ENCODE measurements around the gene SF3B4. TPM values are rescaled to one million over a fixed set of nuclear protein-coding genes. Genes with fewer than 3 reads are reported as not detected.
A peak's percentile ranks its signal among the peaks of the same experiment; 100 is the strongest.
"Not testable (repeated sequence)": the region's sequence is repeated elsewhere in the genome, so short reads cannot be mapped to it uniquely, and the experiment has no call there.

The SF3B4 gene
- total RNA-seq, 1 donor from 2014 or later = 108 TPM

GRCh38 chr1:149886396-149887195, 41.0 kb downstream of the SF3B4 start:
- Mint-ChIP-seq H3K27ac (ENCODE audit: unreplicated experiment) (no peak overlapping the region), H3K27me3 (ENCODE audit: unreplicated experiment) (no peaks in the 10 kb centered on the region), H3K4me1 (ENCODE audit: unreplicated experiment) (no peaks in the 10 kb centered on the region), H3K4me3 (ENCODE audit: unreplicated experiment) (no peak overlapping the region), H3K36me3 (ENCODE audit: low read depth, unreplicated experiment) (no peaks in the 10 kb centered on the region), H3K9me3 (ENCODE audit: unreplicated experiment) (no peaks in the 10 kb centered on the region)
- no peak for TF ChIP-seq CTCF (IDR thresholded peaks at IDR 0.05; ENCODE audit: unreplicated experiment)
- peak; percentile 72 for DNase-seq (ENCODE audit: low spot score)

DNA sequence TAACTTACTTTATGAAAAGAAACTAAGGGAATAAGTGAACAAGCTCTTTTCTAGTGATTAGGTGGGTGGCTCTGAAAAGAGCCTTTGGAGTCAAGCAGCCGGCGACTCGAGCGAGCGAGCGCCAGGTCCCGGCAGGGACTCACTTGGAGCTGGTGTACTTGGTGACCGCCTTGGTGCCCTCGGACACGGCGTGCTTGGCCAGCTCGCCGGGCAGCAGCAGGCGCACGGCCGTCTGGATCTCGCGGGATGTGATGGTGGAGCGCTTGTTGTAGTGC, 41.5 kb downstream of the SF3B4 start:
- not testable (repeated sequence) for H3K27me3 Mint-ChIP-seq (ENCODE audit: unreplicated experiment); DNase-seq (ENCODE audit: low spot score); H3K4me3 Mint-ChIP-seq (ENCODE audit: unreplicated experiment); H3K27ac Mint-ChIP-seq (ENCODE audit: unreplicated experiment); H3K36me3 Mint-ChIP-seq (ENCODE audit: low read depth, unreplicated experiment); H3K9me3 Mint-ChIP-seq (ENCODE audit: unreplicated experiment); H3K4me1 Mint-ChIP-seq (ENCODE audit: unreplicated experiment)

- H3K36me3 Mint-ChIP-seq (ENCODE audit: low read depth, unreplicated experiment) = no peaks in the 10 kb centered on the region
- H3K27me3 Mint-ChIP-seq (ENCODE audit: unreplicated experiment) = no peaks in the 10 kb centered on the region
- H3K4me3 Mint-ChIP-seq (ENCODE audit: unreplicated experiment) = no peak overlapping the region
- H3K4me1 Mint-ChIP-seq (ENCODE audit: unreplicated experiment) = no peaks in the 10 kb centered on the region
- no peaks in the 10 kb centered on the region for H3K9me3 Mint-ChIP-seq (ENCODE audit: unreplicated experiment)
- no peak overlapping the region for H3K27ac Mint-ChIP-seq (ENCODE audit: unreplicated experiment)
- TF ChIP-seq CTCF (IDR thresholded peaks at IDR 0.05; ENCODE audit: unreplicated experiment) = no peak
- DNase-seq (ENCODE audit: low spot score) = peak; percentile 40
Measured at GRCh38 chr1:149885339-149886120, 42.1 kb downstream of the SF3B4 start.

- no peaks in the 10 kb centered on the region for H3K36me3 Mint-ChIP-seq (ENCODE audit: low read depth, unreplicated experiment)
- no peak for DNase-seq (ENCODE audit: low spot score)
- no peak overlapping the region for H3K27ac Mint-ChIP-seq (ENCODE audit: unreplicated experiment)
- H3K27me3 Mint-ChIP-seq (ENCODE audit: unreplicated experiment) = no peaks in the 10 kb centered on the region
- TF ChIP-seq CTCF (IDR thresholded peaks at IDR 0.05; ENCODE audit: unreplicated experiment) = no peak
- no peaks in the 10 kb centered on the region for H3K9me3 Mint-ChIP-seq (ENCODE audit: unreplicated experiment)
- no peaks in the 10 kb centered on the region for H3K4me1 Mint-ChIP-seq (ENCODE audit: unreplicated experiment)
- no peak overlapping the region for H3K4me3 Mint-ChIP-seq (ENCODE audit: unreplicated experiment)
Measured at GRCh38 chr1:149884433-149885338, 42.9 kb downstream of the SF3B4 start.

DNA sequence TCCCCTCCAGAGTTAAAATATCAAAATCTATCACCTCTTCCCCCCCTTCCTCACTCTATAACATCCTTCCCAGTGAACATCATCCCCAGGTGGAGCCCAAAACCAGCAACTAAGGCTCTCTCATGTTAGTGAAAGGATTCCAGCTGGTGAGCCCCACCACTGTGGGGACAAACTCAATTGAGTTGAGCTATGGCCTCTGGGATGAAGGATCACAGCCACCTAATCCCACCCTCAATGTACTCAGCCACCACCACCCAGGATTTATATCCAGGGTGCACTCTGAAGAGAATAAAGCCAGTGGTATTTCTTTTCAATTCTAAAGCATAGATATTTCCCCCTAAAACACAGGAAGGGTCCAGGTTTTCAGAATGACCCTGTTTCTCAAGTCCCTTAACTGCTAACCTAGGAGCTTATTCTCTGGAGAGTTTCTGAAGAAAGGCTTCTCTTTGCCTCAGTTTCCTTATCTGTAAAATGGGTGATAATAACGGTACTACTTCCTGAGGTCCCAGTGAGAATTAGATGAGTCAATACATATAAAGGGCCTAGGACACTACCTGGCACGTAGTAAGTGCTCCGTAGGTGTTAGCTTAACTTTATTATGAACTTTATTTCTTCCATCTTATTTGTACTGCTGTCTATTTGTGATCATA, 43.9 kb downstream of the SF3B4 start:
- TF ChIP-seq CTCF (IDR thresholded peaks at IDR 0.05; ENCODE audit: unreplicated experiment) = no peak
- DNase-seq (ENCODE audit: low spot score) = no peak
- no peaks in the 10 kb centered on the region for H3K27me3 Mint-ChIP-seq (ENCODE audit: unreplicated experiment)
- no peaks in the 10 kb centered on the region for H3K36me3 Mint-ChIP-seq (ENCODE audit: low read depth, unreplicated experiment)
- H3K4me3 Mint-ChIP-seq (ENCODE audit: unreplicated experiment) = peak overlapping the region; percentile 10
- no peaks in the 10 kb centered on the region for H3K4me1 Mint-ChIP-seq (ENCODE audit: unreplicated experiment)
- H3K27ac Mint-ChIP-seq (ENCODE audit: unreplicated experiment) = no peak overlapping the region
- no peaks in the 10 kb centered on the region for H3K9me3 Mint-ChIP-seq (ENCODE audit: unreplicated experiment)
